Gastroesophageal sphincter (tissue), 4 donors: Measurements from ENCODE around the gene PPP2R5D. TPM values are rescaled to one million over a fixed set of nuclear protein-coding genes. Genes with fewer than 3 reads are reported as not detected.

Experiments
- ATAC-seq: fragments of 150-250 bp; one replicate; pipeline ENCODE4 v1.9.1; 2016; ENCODE audit warnings: mild to moderate bottlenecking, moderate library complexity
- H3K27ac ChIP-seq, 4 donors: fragments of 200-600 bp; sonication (generic) in 3 of 4; 1 replicate in 3 of 4; 2 replicates in 1 of 4; pipeline ENCODE4 v1.5.1; 2016 to 2019
- H3K27me3 ChIP-seq: fragments of 200-600 bp; sonication (generic); one replicate; pipeline ENCODE4 v1.5.1; 2019
- H3K36me3 ChIP-seq, 2 donors: fragments of 200-600 bp; sonication (generic); one replicate each; pipeline ENCODE4 v1.5.1; 2019; ENCODE audit warnings: control low read depth in 1 of 2
- H3K4me1 ChIP-seq, 3 donors: fragments of 200-600 bp; sonication (generic); 1 replicate in 2 of 3; 2 replicates in 1 of 3; pipeline ENCODE4 v1.5.1; 2016 to 2019; ENCODE audit warnings: control low read depth in 2 of 3
- H3K4me3 ChIP-seq, 2 donors: fragments of 200-600 bp; sonication (generic); one replicate each; pipeline ENCODE4 v1.5.1; 2019; ENCODE audit warnings: mild to moderate bottlenecking in 1 of 2, moderate library complexity in 1 of 2
- H3K9me3 ChIP-seq, 3 donors: fragments of 200-600 bp; sonication (generic); one replicate each; pipeline ENCODE4 v1.5.1; 2017 to 2019; ENCODE audit warnings: control low read depth in 2 of 3
- EP300 ChIP-seq: sonication (generic); formaldehyde crosslinking; IDR thresholded peaks from one replicate; pipeline ENCODE4 v1.6.1; 2017; ENCODE audit warnings: antibody characterized with exemption, mild to moderate bottlenecking
- POLR2A ChIP-seq, 2 donors: fragments of 450-650 bp; IDR thresholded peaks; one replicate each; pipeline ENCODE4 v1.6.1; 2017; ENCODE audit warnings: antibody characterized with exemption in 2 of 2, mild to moderate bottlenecking in 2 of 2, moderate library complexity in 1 of 2
- POLR2AphosphoS5 ChIP-seq: sonication (generic); formaldehyde crosslinking; IDR thresholded peaks from one replicate; pipeline ENCODE4 v1.6.1; 2017; ENCODE audit warnings: antibody characterized with exemption
- WGBS, 2 donors: methylation state at CpG; one replicate each; pipeline ENCODE4 v1.1.5; 2018; ENCODE audit warnings: low coverage in 1 of 2; 5-methylcytosine and 5-hydroxymethylcytosine counted together
- total RNA-seq, 4 donors: library from RNA; depleted of rRNA; stranded (reverse); fragments of >200 nt; gene quantifications; one replicate each; pipeline ENCODE4 v1.1.0, GENCODE V29; 2016
- TF ChIP-seq, protein P1 (sequence below), 4 experiments: fragments of 200-600 bp in 2 of 4; fragments of 450-650 bp in 2 of 4; sonication (generic) in 1 of 4; IDR thresholded peaks; one replicate each; pipeline ENCODE4 v1.5.1; 2017 to 2019; ENCODE audit warnings: antibody characterized with exemption in 4 of 4, mild to moderate bottlenecking in 2 of 4, moderate library complexity in 2 of 4

The PPP2R5D gene
- total RNA-seq, 4 donors from 2014 or later = 30.0 to 45.1 (median 36.3) TPM

DNA sequence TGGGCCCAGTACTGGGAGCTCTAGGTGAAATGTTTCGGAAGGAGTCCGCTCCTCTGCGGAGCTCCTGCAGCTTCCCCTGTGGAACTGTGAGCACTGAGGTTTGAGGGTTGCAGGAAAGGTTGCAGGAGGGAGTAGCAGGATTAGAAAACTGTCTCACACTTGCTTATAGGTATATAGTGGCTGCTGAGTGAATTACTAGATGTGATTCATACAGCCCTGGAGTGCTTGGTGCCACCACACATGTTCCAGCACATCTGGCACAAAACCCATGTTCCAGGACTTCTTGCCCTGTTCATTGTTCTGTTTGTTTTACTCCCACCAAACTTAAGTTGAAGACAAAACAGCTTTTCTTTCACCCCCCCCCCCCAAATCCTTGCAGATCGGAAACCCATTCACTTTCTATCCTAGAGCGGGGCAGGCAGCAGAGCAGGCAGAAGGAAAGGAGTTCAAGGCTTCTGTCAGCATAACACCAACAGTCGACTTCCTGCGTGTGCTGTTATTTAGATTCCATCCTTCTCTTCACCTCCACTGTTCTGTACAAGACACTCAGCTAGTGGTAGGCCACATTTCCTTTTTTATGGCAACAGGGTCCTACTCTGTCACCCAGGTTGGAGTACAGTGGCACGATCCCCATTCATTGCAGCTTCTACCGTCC, 4.7 kb upstream of the PPP2R5D start:
- H3K36me3 ChIP-seq = no peaks in the 10 kb centered on the region
- H3K4me3 ChIP-seq = peak overlapping the region; percentile 62 to 97
- WGBS, 2 donors = 32 to 45% methylated on average over 4 to 6 of the region's 9 CpGs
- ATAC-seq = peak; percentile 3
- no peaks in the 10 kb centered on the region for H3K27me3 ChIP-seq
- H3K4me1 ChIP-seq = peaks cover 0 to 48% (median 15%) of the 10 kb centered on the region in 3 donors
- TF ChIP-seq POLR2AphosphoS5 = no peak
- no peaks in the 10 kb centered on the region for H3K9me3 ChIP-seq
- peak overlapping the region; percentile 60 to 94 (median 88) for H3K27ac ChIP-seq

DNA sequence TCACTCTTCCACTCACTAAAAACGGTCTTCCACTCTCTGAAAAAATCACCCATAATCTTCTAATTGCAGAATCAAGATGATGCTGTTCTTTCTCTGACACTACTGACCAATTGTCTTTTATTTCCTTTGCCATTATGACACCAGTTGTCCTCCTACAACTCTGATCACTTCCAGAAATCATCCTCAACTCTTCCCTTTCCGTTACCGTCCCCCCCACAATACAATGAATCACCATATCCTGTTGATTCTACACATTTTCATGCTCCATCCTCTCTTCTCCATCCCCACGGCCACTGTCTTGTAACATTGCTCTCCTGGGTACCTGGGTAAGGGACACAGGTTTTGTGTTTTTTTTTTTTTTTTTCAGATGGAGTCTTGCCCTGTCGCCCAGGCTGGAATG, 2.5 kb upstream of the PPP2R5D start:
- H3K4me1 ChIP-seq = peaks cover 0 to 60% (median 31%) of the 10 kb centered on the region in 3 donors

DNA sequence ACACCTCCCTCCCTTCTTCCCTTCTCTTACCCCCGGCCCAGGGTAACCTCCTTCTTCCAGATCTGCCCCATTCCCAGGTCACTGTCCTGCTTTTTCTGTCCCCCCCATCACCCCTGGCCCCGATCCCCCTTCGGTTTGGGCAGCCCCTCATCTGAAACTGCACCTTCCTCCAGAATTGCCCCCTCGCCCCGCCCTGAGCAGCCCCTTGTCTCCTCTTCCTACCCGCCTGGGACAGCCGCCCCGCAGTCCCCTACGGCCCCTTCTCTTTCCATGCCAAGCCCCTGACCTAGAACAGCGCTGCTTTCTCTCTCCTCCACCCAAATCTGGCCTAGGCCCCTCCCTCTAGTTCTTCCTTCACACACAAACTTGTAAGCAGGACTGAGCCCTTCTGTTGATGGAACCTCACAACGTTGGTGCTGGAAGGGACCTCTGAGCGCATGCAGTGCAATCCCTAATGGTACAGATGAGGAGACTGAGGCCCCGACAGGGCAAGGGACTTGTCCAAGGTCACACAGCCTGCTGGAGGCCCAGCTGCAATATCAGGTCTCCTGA, 630 bp downstream of the PPP2R5D start:
- Histone ChIP-seq H3K27ac (peak overlapping the region; percentile 80 to 94 (median 88)), H3K4me1 (peaks cover 0 to 59% (median 40%) of the 10 kb centered on the region in 3 donors), H3K36me3 (peaks cover 0 to 13% of the 10 kb centered on the region in 2 donors), H3K27me3 (no peaks in the 10 kb centered on the region), H3K4me3 (peak overlapping the region; percentile 68 to 70), H3K9me3 (no peaks in the 10 kb centered on the region)
- ATAC-seq = no peak
- no peak for TF ChIP-seq EP300
- TF ChIP-seq, protein P1, sequence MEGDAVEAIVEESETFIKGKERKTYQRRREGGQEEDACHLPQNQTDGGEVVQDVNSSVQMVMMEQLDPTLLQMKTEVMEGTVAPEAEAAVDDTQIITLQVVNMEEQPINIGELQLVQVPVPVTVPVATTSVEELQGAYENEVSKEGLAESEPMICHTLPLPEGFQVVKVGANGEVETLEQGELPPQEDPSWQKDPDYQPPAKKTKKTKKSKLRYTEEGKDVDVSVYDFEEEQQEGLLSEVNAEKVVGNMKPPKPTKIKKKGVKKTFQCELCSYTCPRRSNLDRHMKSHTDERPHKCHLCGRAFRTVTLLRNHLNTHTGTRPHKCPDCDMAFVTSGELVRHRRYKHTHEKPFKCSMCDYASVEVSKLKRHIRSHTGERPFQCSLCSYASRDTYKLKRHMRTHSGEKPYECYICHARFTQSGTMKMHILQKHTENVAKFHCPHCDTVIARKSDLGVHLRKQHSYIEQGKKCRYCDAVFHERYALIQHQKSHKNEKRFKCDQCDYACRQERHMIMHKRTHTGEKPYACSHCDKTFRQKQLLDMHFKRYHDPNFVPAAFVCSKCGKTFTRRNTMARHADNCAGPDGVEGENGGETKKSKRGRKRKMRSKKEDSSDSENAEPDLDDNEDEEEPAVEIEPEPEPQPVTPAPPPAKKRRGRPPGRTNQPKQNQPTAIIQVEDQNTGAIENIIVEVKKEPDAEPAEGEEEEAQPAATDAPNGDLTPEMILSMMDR (IDR thresholded peaks at IDR 0.05) = no peak
- TF ChIP-seq POLR2A (IDR thresholded peaks at IDR 0.05) = no peak
- no peak for TF ChIP-seq POLR2AphosphoS5
- WGBS, 2 donors = 3 to 23% methylated on average over 2 to 6 of the region's 13 CpGs

More for the DNA sequence above, 2.5 kb upstream of the PPP2R5D start:
- no peak overlapping the region for H3K4me3 ChIP-seq
- ATAC-seq = no peak
- H3K27me3 ChIP-seq = no peaks in the 10 kb centered on the region
- TF ChIP-seq POLR2A (IDR thresholded peaks at IDR 0.05) = no peak
- TF ChIP-seq, protein P1 (IDR thresholded peaks at IDR 0.05) = no peak
- no peak for TF ChIP-seq EP300
- TF ChIP-seq POLR2AphosphoS5 = no peak
- WGBS, 2 donors = 79 to 89% methylated on average over 4 to 5 of the region's 5 CpGs
- H3K27ac ChIP-seq = no peak overlapping the region
- no peaks in the 10 kb centered on the region for H3K9me3 ChIP-seq
- no peaks in the 10 kb centered on the region for H3K36me3 ChIP-seq

DNA sequence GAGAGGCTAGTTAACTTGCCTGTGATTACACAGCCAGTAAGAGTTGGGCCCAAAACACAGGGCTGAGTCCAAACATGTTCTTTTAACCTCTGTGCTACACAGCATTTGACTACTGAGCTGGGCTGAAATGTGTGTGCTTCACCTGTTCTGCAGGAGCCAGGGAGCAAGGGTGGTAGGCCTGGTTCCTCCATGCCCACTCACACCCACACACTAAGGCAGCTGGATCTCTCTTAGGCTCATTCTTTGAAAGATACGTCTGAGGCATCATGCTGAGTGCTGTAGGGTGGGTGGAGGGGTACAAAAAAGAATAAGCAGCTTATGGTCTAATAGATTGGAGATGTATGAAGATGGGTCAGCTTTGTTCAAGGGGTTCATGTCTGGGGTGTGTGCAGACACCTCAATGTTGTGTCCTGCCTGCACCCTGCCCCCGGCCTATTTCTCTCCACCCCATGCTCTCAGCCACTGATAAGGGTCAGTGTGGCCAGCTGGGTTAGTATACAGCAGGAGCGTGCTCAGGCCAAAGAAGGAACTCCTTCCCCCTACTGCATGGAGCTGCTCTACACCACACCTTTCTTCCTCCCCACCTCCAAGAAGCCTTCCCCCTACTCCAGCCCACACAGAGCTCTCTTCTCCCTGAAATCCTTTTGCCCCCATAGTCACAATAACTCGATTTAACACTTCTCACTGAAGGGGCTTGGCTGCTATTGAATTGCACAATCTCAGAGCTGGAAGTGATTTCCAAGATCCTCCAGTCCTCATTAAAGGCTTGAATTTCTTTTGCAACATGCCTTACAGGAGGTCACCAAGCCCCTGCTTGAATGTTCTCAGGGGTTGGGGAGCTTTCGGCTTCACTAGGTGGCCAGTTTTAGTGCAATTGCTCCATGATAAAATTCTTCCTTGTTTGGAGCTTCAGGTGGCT, 3.4 kb downstream of the PPP2R5D start:
- Histone ChIP-seq H3K4me3 (no peak overlapping the region), H3K27ac (no peak overlapping the region), H3K4me1 (peaks cover 0 to 55% (median 38%) of the 10 kb centered on the region in 3 donors)

More for the DNA sequence above, 3.4 kb downstream of the PPP2R5D start:
- WGBS, 2 donors = 80 to 83% methylated on average over 1 to 4 of the region's 5 CpGs
- TF ChIP-seq, protein P1 (IDR thresholded peaks at IDR 0.05) = no peak
- no peak for TF ChIP-seq POLR2AphosphoS5
- TF ChIP-seq POLR2A (IDR thresholded peaks at IDR 0.05) = no peak
- no peak for TF ChIP-seq EP300
- no peak for ATAC-seq
- H3K27me3 ChIP-seq = no peaks in the 10 kb centered on the region
- H3K36me3 ChIP-seq = peaks cover 0 to 38% of the 10 kb centered on the region in 2 donors
- no peaks in the 10 kb centered on the region for H3K9me3 ChIP-seq
